Forelimb muscle (tissue), 1 donor: Measurements from ENCODE around the gene ACTR6. TPM values are rescaled to one million over a fixed set of nuclear protein-coding genes. Genes with fewer than 3 reads are reported as not detected.
"Not testable (repeated sequence)": the region's sequence is repeated elsewhere in the genome, so short reads cannot be mapped to it uniquely, and the experiment has no call there.

Experiments used
- DNase-seq: peaks from one replicate; pipeline ENCODE4 v3.0.0-alpha.2; 2013; ENCODE audit warnings: low read depth
- polyA plus RNA-seq: library from polyadenylated mRNA; unstranded; fragments of 120-200 nt; gene quantifications from one replicate; pipeline ENCODE4 v1.2.1, GENCODE V29; 2013; ENCODE audit not compliant: insufficient read length

Gene ACTR6
- 18.1 TPM for polyA plus RNA-seq

- DNase-seq, result peak; percentile 96
These were observed at the start of gene ACTR6 for GRCh38 chr12:100200463-100201181. Gene ACTR6, plus strand, starts transcription at chr12:100200815. Its CDS starts 37 bp downstream, at chr12:100200852.

- no peak for DNase-seq
These were observed 48.8 kb upstream of the ACTR6 start for GRCh38 chr12:100151769-100152168.

GRCh38 chr12:100153131-100153530, 47.5 kb upstream of the ACTR6 start:
- DNase-seq, result no peak

GRCh38 chr12:100154474-100155247, 46.0 kb upstream of the ACTR6 start:
- DNase-seq, result no peak

- DNase-seq, result no peak
These were observed 43.7 kb upstream of the ACTR6 start for GRCh38 chr12:100156731-100157426.

GRCh38 chr12:100157427-100157821, 43.2 kb upstream of the ACTR6 start:
- no peak for DNase-seq

- DNase-seq, result no peak
These were observed 42.1 kb upstream of the ACTR6 start for GRCh38 chr12:100158535-100158934.

GRCh38 chr12:100159391-100160104, 41.1 kb upstream of the ACTR6 start:
- DNase-seq, result no peak

GRCh38 chr12:100163416-100164152, 37.0 kb upstream of the ACTR6 start:
- no peak for DNase-seq

GRCh38 chr12:100164153-100164704, 36.4 kb upstream of the ACTR6 start:
- DNase-seq, result no peak

GRCh38 chr12:100165356-100165755, 35.3 kb upstream of the ACTR6 start:
- DNase-seq, result no peak

- no peak for DNase-seq
These were observed 34.4 kb upstream of the ACTR6 start for GRCh38 chr12:100166232-100166631.

GRCh38 chr12:100168562-100168961, 32.1 kb upstream of the ACTR6 start:
- DNase-seq, result no peak

GRCh38 chr12:100169345-100169744, 31.3 kb upstream of the ACTR6 start:
- DNase-seq, result no peak

GRCh38 chr12:100170313-100170858, 30.2 kb upstream of the ACTR6 start:
- no peak for DNase-seq

- no peak for DNase-seq
These were observed 29.4 kb upstream of the ACTR6 start for GRCh38 chr12:100171248-100171647.

- DNase-seq, result no peak
These were observed 27.5 kb upstream of the ACTR6 start for GRCh38 chr12:100173111-100173510.

GRCh38 chr12:100174495-100174894, 26.1 kb upstream of the ACTR6 start:
- no peak for DNase-seq

- not testable (repeated sequence) for DNase-seq
These were observed 24.1 kb upstream of the ACTR6 start for GRCh38 chr12:100176493-100176892.

GRCh38 chr12:100179252-100179651, 21.4 kb upstream of the ACTR6 start:
- DNase-seq, result no peak
